ENCODE data around the gene ACACB. TPM values are rescaled to one million over a fixed set of nuclear protein-coding genes. Genes with fewer than 3 reads are reported as not detected.

ACACB gene
- total RNA-seq, 2 donors from 2014 or later = 49.6 to 55.6 TPM

DNA sequence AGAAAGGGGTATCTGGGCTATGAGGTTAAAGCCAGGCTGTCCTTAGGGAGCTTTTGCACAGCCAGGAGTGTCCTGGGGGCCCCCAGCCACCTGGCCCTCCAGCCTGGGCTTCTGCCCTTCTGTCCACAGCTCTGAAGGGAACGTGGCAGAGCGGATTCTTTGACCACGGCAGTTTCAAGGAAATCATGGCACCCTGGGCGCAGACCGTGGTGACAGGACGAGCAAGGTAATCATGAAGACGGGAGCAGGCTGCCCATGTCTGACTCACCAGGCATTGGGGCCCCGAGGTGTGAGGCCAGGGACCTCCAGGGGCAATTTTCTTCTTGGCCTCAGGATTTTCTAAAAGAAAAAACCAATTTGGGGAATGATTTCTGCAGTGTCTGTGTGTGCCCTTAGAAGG is 139.6 kb downstream of the ACACB start:
- ATAC-seq = no peak
- intact Hi-C loops (cut with DNase I, micrococcal nuclease) = no loop called here
- DNase-seq = no peak

DNA sequence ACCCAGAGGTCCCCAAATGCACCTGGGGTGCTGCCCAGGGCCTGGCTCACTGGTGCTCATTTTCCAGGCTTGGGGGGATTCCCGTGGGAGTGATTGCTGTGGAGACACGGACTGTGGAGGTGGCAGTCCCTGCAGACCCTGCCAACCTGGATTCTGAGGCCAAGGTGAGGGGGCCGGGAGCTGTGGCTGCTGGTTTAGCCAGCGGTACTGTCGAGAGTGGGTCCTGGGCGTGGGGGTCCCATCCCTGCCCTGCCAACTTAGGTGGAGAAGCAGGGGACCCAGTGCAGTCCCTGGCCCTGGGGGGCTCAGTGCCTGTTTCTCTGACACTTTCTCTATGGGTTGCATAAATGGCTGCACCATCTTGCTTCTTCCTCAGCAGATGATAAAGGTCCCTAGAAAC is 141.8 kb downstream of the ACACB start:
- ATAC-seq (no peak), DNase-seq (no peak)
- intact Hi-C loops (cut with DNase I, micrococcal nuclease) = no loop called here

DNA sequence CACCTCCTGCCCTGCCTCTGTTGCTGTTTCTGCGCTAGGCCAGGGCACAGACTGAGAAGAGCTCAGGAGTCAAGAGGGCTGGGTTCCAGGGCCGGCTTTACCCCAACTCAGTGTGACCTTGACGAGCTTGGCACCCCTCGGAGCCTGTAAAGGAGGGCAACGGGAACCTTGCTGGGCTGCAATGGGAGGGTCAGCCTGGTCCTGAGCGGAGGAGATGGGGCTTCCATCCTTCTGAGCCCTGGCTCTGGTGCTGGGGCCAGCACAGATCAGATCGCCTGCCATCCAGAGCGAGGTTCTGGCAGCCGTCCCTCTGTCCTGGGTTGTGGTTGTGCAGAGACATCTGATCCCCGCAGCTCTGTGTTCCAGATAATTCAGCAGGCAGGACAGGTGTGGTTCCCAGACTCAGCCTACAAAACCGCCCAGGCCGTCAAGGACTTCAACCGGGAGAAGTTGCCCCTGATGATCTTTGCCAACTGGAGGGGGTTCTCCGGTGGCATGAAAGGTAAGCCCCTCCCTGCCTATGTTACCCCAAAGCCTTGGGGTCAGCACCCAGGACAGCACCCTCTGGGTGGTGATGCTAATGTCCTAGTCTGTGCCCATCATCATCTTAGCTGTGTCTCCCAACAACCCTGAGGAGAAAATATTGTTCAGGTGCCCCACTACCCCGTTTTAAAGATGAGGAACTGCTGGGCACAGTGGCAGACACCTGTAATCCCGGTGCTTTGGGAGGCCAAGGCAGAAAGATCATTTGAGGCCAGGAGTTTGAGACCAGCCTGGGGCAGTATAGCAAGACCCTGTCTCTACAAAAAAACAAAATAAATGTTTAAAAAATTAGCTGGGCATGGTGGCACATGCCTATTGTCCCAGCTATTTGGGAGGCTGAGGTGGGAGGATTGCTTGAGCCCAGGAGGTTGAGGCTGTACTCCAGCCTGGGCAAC is 142.5 kb downstream of the ACACB start:
- intact Hi-C loops (cut with DNase I, micrococcal nuclease) = no loop called here
- DNase-seq (no peak), ATAC-seq (no peak)

DNA sequence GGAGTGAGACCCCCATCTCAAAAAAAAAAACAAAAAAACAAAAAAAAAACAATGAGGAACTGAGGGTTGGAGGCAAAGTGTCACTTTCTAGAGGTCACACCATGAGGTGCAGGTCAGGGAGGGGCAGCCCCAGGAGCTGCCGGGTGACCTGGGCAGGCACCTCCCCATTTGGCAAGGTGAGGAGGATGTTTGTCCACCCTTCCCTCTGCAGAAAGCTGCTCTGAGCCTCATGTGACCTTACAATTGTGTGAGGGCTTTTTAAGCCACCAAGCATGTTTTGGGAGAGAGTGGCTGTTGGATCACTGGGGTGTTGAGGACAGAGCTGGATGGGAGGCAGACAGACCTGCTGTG is 143.1 kb downstream of the ACACB start:
- DNase-seq (no peak), ATAC-seq (no peak)
- intact Hi-C loops (cut with DNase I, micrococcal nuclease) = no loop called here

DNA sequence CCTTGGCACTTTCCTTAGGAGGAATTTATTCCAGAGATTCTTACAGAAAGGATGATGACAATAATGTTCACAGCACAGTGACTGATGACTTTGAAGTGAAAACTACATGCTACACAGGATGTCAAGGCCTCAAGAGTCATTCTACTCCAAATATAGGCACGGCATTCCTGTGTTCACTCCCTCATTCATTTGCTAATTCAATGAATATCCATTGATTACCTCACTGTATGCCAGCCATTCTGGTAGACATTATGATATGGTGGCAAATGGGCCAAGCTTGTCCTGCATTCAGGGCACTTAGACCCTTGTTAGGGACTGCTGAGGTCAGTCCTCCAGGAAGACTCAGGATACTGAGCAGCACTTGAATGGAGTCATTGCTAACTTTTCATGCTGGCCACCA is 144.7 kb downstream of the ACACB start:
- no peak for ATAC-seq
- intact Hi-C loops (cut with DNase I, micrococcal nuclease) = loop anchor here (5.0 to 10.0 kb wide), 2 partner anchors 124 to 126 kb away; no protein-coding TSS in a partner anchor

DNA sequence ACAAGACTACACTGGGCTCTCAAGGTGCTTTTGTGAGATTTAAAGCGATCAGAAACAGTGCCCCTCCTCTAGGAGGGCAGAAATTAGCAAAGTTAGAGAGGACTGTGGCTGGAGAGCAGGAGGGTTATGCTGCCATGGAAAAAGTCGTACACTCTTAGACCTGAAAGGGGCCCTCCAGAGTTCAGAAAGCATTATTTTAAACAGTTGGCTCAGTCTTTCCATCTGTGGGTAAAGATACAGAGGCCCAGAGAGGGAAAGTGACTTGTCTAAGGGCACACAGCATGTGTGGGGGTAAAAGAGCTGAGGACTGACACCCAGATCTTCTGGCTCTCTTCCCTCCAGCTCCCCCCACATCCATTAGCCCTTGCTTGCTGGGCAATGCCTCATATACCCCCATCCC is 145.6 kb downstream of the ACACB start:
- ATAC-seq = no peak
- intact Hi-C loops (cut with DNase I, micrococcal nuclease) = loop anchor here (5.0 to 10.0 kb wide), 2 partner anchors 123 to 125 kb away; no protein-coding TSS in a partner anchor

More for the DNA sequence above, 144.7 kb downstream of the ACACB start:
- no peak for DNase-seq

DNA sequence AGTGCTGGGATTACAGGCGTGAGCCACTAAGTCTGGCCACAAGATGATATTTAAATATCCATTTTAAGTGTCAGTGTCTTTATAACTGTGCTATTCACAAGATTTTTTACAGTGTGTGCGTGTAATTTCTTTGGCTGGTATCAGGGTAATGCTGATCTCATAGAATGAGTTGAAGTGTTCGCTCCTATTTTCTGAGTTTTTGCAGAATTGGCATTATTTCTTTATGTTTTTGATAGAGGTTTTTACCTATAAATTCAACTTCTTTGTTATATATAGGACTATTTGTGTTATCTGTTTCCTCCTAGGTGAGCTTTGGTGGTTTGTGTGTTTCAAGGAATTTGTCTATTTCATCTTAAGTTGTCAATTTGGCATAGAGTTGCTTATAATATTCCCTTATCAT is 147.1 kb downstream of the ACACB start:
- ATAC-seq (no peak), DNase-seq (no peak)
- intact Hi-C loops (cut with DNase I, micrococcal nuclease) = loop anchor here (5.0 to 10.0 kb wide), 2 partner anchors 121 to 124 kb away; no protein-coding TSS in a partner anchor

More for the DNA sequence above, 145.6 kb downstream of the ACACB start:
- DNase-seq = no peak

DNA sequence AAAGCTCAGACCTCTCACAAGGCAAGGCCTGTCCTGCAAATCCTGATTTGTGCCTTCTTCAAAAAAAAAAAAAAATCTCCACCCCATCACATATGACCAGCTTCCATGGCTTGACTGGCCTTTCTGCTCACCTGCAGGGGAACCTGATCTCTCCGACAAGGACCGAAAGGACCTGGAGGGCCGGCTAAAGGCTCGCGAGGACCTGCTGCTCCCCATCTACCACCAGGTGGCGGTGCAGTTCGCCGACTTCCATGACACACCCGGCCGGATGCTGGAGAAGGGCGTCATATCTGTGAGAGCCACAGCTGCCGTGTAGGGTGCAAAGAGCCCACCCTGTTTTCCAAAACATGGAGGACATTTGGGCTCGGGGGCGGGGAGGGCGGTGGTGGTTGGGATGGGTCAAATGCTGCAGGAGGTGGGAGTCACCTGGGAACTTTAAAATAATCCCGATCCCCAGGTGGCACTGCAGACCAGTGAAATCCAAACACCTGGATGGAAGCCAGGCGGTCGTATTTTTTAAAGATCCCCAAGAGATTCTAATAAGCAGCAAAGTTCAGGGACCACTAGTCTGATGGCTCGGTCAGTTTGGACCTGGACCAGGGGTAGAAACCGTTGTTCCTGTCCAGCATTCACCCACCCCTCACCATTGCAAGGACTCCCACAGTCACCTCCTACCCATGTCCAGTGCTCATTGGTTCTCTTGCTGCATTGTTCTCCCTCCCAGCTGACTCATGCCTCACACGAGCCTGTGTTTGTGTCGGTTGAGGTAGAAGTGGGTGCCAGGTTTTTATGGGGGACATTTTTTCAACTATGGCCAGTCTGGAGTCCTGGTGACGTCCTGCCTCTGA is 147.9 kb downstream of the ACACB start:
- DNase-seq = peak; percentile 67 to 87
- peak; percentile 92 for ATAC-seq
- intact Hi-C loops (cut with DNase I, micrococcal nuclease) = loop anchor here (5.0 to 10.0 kb wide), 2 partner anchors 120 to 123 kb away; no protein-coding TSS in a partner anchor

DNA sequence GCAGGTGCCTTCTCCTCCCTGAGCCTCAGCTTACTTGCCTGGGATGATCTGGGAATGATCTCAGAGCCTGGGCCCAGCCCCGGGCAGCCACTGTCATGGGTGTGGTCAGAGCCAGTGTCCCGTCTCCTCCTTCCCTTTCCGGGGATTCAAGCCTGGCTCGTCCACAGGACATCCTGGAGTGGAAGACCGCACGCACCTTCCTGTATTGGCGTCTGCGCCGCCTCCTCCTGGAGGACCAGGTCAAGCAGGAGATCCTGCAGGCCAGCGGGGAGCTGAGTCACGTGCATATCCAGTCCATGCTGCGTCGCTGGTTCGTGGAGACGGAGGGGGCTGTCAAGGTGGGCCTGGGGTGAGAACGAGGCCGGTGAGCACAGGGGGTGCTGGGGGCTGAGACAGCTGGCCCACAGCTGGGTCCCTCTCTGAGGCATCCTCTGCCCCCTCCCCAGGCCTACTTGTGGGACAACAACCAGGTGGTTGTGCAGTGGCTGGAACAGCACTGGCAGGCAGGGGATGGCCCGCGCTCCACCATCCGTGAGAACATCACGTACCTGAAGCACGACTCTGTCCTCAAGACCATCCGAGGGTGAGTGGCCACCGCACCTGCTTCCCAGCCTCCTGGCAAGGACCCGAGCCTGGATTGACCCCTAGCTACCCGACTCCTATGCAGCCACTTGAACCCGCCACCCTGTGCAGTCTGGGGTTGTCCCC is 148.7 kb downstream of the ACACB start:
- ATAC-seq (no peak), DNase-seq (no peak)
- intact Hi-C loops (cut with DNase I, micrococcal nuclease) = loop anchor here (5.0 to 10.0 kb wide), 2 partner anchors 120 to 122 kb away; no protein-coding TSS in a partner anchor

DNA sequence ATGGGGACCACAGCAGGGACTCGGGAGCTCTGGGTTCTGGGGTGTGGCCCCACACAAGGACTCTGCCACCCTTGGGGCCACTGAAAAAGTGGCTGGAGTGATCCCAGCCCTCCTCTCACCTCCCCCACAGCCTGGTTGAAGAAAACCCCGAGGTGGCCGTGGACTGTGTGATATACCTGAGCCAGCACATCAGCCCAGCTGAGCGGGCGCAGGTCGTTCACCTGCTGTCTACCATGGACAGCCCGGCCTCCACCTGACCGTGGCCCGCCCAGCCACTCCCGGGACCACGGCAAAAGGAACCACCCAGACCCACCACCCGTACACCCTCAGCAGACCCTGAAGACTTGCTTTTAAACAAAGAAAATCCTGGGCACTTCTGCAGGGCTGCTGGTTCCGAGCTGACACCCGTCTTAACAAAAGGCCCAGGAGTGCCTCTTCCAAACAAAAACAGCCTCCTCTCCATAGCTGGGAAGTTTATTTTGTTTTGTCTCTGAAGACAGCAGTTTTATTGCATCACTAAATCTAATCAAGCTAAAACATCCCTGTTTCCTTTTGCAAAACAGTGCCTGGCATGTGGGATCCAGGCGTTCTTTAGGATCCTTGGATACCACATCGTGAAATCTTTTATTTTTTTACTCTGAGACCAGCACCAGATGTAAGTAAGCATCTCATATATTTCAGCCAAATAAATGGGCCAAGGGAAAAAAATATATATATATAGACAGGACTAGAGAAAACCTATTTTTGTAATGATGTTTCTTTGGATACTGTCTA is 149.9 kb downstream of the ACACB start:
- no peak for ATAC-seq
- intact Hi-C loops (cut with DNase I, micrococcal nuclease) = loop anchor here in 1 of 2 donors (10.0 kb wide), 1 partner anchor 119 kb away; no protein-coding TSS in a partner anchor
- no peak for DNase-seq

DNA sequence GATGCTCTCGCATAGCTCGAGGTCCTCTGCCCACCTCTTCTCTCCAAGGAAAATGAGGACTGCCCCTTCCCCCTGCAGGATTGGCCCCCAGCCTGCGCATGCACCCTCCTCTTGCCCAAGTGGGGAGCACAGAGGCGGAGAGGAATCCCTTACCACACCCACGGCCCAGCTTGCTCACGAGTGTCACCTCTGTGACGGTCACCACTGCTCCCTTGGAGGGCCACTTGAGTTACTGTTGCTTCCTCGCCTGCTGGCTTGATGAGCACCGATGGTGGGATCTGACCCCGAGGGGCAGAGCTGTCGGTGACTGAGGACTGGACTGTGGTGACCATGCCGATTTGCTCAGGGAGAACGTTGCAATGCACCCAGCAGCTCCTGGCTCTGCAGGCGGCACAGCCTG is 151.0 kb downstream of the ACACB start:
- ATAC-seq (no peak), DNase-seq (no peak)
- intact Hi-C loops (cut with DNase I, micrococcal nuclease) = loop anchor here in 1 of 2 donors (10.0 kb wide), 1 partner anchor 117 kb away; no protein-coding TSS in a partner anchor

DNA sequence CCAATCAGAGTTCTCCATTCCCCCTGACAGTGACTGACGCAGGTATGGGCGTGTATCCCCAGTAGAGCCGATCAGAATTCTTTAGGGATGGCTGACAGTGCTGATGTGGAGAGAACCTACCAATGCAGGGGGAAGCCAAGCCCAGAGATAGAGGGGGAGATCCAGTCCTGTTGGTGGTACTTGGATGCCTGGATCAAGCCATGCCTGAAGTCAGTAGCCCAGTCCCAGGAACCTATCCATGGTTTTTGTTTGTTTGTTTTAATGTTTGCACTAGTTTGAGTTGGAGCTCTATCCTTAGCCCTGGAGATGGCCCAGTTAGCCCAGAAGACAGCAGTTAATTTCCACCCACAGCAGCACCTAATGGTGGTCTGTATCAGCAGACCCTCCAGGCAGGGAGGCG is 152.5 kb downstream of the ACACB start:
- no peak for ATAC-seq
- DNase-seq = no peak
- intact Hi-C loops (cut with DNase I, micrococcal nuclease) = loop anchor here in 1 of 2 donors (10.0 kb wide), 1 partner anchor 116 kb away; no protein-coding TSS in a partner anchor

DNA sequence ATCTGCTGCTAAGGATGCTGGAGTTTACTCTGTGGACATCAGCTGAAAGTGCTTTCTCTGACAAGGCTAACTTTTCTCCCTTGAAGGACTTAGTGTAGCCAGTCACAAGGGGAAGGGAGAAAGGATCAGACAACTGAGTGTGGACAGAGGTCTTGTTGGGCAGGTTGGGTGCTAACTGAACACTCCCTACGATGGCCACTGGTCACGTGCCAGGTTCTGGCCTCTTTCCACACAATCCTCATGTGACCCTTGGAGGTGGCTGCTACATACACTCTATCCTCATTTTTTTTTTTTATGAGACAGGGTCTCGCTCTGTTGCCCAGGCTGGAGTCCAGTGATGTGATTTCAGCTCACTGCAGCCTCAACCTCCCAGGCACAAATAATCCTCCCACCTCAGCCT is 153.0 kb downstream of the ACACB start:
- intact Hi-C loops (cut with DNase I, micrococcal nuclease) = loop anchor here in 1 of 2 donors (10.0 kb wide), 1 partner anchor 115 kb away; no protein-coding TSS in a partner anchor
- no peak for ATAC-seq

DNA sequence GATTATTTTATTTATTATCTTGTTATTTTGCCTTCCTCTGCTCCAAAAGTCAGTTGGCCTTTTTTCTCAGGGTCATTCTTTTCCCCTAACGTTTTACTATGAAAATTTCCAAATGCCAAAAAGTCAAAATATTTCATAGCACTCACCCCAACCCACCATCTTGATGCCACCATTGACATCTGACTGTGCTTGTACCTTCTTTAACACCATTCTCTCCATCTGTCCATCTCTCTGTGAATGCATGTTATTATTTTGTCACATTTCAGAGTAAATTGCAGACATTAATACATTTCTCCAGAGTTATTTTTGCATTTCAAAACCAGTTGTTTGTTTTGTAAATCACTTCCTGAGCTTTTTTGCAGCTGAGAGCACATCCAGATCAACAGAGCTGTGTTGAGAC is 154.1 kb downstream of the ACACB start:
- intact Hi-C loops (cut with DNase I, micrococcal nuclease) = no loop called here
- DNase-seq (no peak), ATAC-seq (no peak)

More for the DNA sequence above, 153.0 kb downstream of the ACACB start:
- no peak for DNase-seq

DNA sequence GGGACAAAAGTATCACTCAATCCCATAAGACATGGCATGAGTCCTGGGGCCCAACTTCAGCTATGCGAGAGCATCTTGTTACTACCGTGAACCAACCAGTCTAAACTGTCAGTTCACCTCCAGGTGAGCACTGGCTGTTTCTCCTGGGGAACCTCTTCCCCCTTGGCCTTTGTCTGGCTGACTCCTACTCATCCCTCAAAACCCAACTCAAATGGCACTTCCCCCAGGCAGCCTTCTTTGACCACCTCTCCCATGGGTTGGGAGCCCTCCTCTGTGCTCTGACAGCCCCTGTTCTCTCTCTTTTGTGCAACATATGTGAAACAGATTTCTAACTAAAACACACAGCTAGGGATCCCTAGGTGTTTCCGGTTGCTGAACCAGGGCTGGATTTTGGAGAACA is 155.0 kb downstream of the ACACB start:
- no peak for DNase-seq
- no peak for ATAC-seq
- intact Hi-C loops (cut with DNase I, micrococcal nuclease) = no loop called here

DNA sequence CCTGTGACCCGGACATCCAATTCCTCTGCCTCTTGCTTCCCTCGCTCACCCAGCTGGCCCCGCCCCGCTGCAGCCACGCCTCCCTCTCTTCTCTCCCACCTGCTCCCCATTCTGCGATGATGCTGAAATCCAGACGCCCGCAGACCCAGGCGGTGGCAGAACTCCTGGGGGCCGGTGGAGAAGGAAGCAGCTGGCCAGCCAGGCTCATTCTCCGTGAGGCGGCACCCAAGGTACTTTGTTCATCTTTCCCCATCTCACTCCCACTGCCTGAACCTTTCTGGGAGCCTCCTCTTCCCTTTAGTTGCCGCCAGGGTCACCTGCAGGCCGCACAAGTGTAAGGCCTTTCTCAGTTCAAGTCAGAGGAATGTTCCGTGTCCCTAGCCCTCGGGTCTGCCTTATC is 157.0 kb downstream of the ACACB start:
- DNase-seq = no peak
- intact Hi-C loops (cut with DNase I, micrococcal nuclease) = no loop called here

DNA sequence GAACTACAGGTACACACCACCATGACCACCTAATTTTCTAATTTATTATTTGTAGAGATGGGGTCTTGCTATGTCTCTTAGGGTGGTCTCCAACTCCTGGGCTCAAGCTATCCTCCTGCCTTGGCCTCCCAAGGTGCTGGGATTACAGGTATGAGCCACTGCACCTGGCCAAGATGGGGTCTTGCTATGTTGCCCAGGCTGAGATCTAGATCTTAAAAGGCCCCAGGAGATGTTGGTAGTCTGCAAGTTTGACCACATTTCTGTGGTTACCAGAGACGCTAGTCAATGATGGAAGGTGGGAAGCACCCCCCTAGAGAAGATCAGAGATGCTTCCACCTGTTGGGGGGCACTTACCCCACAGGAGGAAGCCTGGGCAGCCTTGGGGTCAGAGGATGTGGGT is 158.0 kb downstream of the ACACB start:
- ATAC-seq = no peak
- intact Hi-C loops (cut with DNase I, micrococcal nuclease) = no loop called here
- no peak for DNase-seq

More for the DNA sequence above, 157.0 kb downstream of the ACACB start:
- ATAC-seq = peak; percentile 31

DNA sequence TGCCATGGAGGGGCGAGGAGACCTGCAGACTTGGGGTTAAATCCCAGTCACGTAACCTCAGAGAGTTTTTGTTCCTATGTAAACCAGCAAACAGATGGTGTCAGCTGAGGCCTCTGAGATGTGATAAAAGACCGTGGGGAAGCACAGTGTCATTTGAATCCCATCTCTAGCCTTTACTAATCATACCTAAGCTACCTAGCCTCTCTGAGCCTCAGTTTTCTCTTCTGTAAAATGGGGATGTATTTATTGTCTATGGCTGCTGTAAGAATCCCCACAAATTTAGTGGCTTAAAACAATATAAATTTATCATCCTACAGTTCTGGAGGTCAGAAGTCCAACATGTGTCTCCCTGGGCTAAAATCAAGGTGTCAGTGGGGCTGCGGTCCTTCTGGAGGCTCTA is 158.8 kb downstream of the ACACB start:
- intact Hi-C loops (cut with DNase I, micrococcal nuclease) = no loop called here
- ATAC-seq (no peak), DNase-seq (no peak)

Data from left colon (tissue), 2 donors.